Stimulated activated CD4-positive, alpha-beta T cell treated with anti-CD3 and anti-CD28 coated beads, Interleukin-12 subunit alpha, Interleukin-12 subunit beta, amount 100 ng/mL, for 48 hours (primary cell): Measurements from ENCODE around the gene ALAS1.

Source experiments
- DNase-seq, 3 donors: peaks; one replicate each; pipeline ENCODE4 v3.0.0-alpha.2; 2020; ENCODE audit warnings: low read depth in 2 of 3, low spot score in 1 of 3

The ALAS1 gene

DNA sequence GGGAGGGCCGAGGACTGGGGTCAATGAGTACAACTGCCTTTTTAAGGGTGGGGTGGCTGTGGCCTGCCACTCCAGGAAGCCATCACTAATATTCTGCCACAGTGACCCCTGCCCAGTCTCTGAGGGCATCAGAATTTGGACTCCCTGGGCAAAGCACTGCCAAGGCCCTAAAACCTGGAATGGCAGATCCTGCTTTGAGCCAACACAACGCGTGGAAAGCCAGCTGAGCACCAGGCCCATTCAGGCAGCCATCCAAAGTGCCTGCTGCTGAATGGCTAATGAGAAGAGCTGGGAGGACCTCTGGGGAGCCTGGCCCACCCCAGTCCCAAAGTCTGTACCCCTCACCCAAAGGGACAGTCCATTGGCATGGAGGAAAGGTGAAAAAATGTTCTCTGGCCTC lies 36.0 kb downstream of the ALAS1 start:
- no peak for DNase-seq

DNA sequence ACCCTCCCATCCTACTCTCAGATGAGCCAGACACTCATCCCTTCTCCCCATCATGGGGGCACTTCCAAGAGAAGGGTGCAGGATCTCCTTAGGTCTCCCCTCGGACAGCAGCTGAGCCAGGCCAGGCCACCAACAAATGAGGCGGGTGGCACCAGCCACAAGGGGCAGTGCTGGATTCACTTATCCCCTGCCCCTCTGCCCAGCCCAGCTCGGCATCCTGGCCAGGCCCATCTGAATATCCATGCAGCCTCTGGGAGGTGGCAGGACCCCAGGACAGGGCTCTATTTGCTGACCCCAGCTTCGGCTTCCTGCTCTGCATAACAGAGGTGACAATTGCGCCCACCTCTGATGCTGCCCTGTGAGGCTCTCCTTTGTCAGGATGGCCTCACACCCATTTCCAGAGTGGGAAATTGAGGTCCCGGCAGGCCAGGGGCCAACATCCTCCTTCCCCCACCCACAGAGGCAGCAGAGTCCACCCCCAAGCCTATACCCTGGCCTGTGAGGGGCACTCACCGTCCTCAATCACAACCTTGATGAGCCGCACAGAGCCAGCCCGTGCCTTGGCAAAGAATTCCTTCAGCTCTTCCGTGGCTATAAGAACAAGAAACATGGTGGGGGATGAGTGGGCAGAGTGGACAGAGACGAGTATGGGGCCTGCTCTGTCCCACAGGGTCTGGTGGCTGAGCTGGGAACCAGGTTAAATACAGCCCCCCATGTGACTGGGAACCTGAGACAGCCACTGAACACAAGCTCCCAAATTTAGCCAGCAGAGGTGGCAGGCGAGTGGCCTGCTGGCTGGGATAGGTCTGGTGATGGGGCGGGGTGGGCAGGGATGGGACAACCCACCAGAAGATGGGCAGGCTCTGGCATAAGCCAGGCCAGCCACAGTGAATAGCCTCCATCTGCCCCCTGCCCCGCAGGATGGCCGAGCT lies 36.8 kb downstream of the ALAS1 start:
- no peak for DNase-seq

DNA sequence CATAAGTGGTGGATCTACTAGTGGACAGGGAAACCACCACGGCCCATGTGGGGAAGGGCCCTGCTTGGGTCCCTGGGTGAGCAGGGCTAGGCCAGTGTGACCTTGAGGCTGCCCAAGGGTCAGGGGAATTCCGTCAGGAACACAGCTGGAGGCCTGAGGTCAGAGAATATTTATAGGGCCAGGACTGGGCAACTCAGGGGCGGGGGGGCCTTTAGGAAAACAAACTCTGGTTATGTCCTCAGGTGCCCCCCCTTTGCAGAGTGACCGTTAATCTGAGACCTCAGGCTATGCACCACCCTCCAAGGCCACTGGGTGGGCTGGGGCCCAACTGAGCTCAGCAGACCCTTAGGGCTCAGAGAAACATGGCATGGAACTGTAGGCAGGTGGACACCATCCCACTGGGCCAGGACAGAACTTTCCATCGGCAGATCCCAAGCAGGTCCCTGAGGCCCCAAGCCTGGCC lies 38.5 kb downstream of the ALAS1 start:
- no peak for DNase-seq

DNA sequence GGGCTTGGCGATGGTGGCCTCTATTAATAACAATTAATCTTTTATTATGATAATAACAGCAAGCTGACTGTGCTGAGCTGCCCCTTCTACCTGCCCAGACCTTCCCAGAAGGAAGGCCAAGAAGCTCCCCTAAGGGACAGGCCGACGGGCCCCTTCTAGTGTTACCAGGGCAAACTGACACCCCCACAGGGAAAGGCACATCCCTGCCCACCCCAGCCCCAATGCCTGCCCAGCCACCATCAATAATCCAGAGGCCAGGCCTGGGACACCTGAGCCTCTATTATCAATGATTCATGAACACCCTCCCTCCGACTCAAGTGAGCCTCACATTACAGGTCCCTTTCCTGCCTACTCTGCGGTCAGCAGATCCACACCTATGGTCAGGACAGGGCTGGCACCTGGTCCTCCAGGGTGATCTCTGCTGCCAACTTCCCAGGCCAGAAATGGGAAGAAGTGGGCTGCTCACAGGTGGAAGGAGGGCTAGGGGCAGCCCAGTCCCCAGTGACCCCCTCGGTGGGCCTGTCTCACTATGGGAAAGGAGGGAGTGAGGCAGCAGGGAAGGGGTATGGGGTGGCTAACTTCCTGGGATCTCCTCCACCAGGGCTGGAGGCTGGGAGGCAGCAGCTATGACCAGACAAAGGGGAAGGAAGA lies 39.2 kb downstream of the ALAS1 start:
- DNase-seq: no peak

DNA sequence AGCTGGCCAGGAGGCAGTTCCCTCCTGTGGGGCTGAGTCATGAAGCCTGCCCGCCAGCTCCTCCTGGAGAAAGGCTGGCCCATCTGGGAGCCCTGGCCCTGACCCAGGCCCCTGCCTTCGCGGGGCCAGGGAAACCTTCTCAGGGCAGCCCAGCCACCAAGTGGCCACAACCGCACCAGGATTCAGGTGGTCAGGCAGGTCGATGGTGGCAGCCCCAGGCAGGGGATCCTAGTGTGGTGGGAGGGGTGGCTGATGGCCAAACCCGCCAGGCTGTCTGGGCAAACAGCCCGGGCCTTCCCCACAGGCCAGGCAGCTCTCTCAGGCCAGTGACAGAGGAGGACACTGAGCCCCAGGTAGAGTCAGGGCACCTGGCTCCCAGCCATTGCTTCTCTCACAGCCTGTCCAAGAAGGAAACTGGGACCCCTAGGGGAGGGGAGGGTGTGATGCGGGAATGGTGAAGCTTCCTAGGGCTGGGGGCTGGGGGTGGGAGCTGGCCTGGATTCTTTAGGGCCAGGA lies 39.8 kb downstream of the ALAS1 start:
- DNase-seq: no peak

DNA sequence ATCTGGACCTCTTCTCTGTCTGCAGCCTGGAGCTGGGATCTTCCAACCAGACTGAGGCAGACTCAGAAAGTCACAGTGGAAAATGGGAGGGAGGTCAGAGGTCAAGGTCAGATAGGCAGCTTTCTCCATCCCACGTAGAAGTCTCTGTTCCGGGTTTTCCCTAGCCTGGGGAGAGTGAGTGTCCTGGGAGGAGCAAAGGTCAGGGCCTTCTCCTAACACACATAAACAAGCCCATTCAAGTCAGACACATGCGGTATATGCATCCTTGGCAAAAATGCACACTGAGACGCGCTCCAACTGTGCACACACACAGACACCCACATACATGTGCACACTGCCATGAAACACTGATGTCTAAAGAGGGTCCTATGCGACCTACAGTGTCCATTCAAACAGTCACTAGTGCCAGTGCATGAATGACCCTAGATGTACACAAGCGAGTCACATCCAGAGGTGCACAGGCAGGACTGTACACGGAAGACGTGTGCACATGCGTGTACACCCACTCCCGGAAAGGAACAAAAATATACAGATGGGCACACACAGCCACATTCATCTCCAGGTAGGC lies 40.3 kb downstream of the ALAS1 start:
- DNase-seq: no peak

DNA sequence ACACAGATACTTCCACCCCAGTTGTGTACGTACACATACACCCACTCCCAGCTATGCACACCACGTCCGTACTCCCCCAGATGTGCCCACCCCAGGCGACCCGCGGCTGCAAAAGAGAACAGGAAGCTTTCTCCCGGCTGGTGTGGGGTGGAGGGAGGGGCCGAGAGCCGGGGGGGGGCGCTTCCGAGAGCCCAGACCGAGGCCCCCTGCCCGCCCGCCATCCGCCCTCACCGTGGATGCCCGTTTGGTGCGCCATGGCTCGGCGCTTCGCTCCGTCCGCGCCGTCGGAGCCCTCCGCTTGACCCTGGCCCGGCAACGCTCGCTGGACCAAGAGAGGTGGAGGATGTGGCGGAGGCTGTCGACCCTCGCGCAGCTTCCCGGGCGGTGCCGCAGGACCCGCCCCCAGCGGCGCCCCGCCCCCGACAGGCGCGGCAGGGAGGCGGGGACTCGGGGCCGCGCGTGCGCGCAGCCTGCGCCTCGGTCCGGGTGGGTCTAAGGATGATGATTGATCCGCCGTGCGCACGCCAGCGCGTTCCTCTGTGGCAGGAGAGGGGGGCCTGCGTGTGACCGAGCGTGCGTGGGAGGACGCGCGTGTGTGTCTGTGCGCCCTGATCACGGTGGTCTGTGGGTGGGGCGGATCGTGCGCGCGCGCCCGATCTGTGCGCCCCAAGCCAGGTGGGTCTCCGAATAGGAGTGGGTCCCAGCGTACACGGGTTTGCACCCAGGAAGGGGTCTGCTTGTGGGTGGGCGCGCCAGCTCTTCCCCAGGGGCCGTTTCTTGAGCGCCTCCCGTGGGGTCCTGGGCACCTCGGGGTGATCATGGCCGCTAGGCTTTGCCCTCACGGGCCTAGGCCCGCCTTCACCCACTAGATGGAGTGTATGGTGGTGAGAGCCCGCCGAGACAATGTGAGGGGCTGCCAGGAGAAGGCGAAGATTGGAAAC lies 41.1 kb downstream of the ALAS1 start, which contains the start of gene TWF2:
Gene TWF2 (minus strand): TSS at position 398 of the 941 bp plus-strand sequence. CDS start 142 bp downstream, at position 256.
- DNase-seq: peak; percentile 72 to 82 (median 75)

DNA sequence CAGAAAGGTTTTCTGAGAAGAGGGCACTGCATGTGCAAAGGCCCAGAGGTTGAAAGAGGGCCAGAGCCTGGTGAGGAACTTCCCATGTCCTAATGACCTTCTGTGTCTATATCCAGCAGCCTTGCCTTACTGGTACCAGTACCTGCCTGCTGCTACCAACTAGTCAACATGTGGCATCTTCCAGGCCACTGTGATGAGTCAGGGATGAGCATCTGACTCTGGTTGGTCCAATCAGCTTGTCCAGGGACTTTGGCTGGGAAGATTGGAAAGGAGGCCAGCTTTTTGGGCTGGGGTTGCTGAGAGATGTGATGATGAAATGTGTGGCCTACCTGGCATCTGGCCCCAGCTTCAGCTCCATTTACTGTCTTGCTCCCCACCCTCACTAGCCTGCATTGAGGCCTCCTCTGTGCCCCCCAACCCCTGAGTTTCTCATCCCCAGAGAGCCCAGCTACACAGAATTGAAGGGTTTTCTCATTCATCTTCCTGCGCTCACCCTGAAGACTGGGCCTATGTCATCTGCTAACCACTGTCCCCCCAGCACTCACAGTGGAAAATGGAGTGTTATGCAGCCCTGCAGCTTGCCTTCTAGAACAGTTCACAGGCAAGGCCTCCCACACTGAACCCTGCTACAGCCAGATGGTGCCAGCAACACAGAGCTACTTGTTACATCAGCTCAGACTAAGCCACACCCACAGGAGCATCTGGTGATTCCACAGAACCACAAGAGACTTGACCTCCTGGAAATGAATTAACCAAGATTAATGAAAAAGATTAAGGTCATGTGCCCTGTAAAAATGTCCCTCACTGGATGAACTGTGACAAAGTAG lies 42.3 kb downstream of the ALAS1 start:
- DNase-seq: peak; percentile 50 to 62 (median 53)

DNA sequence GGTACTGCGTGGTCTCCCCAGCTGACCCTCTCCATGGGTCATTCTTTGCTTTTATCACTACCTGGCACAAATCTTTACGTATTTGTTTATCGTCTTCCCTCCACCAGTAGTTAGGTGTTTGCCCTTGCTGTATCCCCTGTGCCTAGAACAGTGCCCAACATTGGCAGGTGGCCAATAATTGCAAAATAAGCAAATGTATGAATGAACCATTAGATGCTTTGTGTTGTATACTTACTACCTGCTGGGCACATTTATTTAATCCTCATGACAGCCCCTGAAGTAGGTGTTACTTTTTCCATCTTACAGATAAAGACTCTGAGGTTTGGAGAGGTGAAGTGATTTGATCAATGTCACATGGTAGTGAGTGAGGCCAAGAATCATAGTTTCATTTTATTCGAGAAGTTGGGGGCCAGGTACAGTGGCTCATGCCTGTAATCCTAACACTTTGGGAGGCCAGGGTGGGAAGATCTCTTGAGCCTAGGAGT lies 43.0 kb downstream of the ALAS1 start:
- DNase-seq: no peak

DNA sequence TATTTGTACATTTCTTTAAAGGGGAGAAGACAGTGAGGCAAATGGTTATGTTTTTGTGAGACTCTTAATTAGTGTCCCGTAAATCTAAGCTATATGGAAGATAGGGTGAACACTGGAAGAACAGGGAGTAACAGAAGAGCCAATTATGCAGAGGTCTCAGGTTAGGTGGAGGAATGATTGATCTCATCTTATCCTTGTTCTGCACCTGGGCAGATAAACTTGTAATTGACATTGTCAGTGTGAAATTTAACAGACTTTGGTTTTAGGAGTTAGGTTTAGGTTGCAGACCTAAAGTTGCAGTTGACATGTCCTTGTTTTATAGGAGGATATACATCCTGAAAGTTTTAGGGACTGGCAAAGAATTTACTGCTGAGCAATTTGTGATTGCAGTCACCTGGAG lies 44.1 kb downstream of the ALAS1 start:
- no peak for DNase-seq

DNA sequence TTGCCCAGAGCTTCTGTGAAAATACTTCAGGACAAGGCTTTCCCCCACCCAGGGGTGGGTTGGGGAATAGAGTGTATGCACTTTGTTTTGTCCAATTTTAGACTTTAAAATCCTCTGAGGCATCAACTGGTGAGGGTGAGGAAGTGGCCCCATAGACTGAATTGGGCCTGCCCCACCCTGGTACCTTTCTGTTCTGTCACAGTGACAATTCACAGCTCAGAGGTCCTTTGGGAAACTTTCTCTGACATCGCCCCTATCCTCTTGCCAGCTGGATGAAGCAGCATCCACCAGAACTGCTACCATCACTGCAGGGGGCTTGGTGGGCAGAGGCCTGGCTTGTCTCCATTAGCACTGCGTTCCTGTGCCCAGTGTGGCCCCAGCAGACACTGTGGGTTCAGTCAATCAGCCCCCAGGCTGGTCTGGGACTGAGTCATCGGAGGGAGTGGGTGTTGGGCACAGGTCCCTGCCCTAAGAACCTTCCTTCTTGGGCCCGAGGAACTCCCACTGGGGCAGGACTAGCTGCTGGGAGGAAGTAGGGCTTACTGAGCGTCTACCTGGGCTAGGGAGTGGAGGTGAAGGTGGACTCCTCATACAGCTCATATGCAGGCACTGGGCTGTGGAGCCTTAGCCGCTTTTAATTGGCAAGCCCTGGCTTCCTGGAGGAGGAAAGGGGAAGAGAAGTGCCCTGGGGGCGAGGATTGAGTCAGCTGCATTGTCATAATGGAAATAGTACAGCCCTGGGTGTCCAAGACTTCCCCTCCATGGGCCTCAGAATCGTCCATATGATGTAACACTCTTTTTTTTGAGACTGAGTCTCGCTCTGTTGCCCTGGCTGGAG lies 46.0 kb downstream of the ALAS1 start:
- DNase-seq: no peak

DNA sequence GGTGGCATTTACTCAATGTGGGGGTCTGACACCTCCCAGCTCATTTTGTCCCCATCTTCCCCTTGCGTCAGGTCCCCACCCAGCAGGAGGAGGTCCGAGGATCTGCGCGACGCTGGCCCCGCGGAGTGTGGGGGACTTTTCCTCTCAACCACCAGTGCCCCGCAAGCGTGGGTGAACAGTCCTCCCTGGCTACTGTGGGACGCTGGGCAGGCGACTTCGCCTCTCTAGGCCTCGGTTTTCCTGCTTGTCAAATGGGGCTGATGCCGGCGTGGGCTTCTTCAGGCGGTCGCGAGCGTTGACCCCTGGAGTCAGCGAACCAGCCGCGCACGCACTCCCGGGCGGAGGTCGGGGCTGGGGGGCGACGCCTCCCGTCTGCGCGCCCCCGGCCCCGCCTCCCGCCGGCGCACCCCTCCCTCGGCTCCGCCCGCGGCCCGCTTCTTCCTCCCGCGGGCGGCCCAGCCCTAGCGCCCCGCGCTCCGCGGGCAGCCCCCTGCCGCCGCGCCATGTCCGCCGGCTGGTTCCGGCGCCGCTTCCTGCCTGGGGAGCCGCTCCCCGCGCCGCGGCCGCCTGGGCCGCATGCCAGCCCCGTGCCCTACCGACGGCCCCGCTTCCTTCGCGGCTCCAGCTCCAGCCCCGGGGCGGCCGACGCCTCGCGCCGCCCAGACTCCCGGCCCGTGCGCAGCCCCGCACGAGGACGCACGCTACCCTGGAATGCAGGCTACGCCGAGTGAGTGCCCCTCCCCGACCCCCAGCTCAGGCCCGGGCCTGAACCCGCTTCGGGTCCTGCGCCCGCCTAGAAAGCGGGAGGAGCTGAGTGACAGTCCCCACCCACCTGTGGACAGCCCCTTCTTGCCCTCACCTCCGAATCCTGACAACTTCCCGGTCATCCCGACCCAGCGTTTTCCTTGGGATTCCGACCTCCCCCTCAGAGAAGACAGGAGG lies 47.6 kb downstream of the ALAS1 start, which contains the start of gene PPM1M:
Gene PPM1M (plus strand): TSS at position 438 of the 942 bp plus-strand sequence. CDS start 66 bp downstream, at position 504.
- no peak for DNase-seq

DNA sequence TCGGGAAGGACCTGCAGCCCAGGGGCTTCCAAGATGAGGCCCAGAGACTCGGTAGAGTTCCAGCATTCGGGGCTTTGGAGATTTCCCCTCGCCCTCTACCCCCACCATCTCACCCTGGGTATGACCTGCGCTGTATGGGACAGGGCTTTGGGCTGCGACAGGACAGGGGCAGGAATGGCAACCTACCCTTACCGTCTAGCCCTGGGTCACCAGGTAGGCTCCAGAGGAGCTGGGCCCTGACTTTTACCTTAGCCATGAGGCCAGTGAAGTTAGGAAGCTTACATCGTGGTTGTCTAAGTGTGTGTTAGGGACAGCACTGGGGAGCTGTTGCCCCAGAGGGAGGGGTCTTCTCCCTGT lies 48.3 kb downstream of the ALAS1 start:
- no peak for DNase-seq

DNA sequence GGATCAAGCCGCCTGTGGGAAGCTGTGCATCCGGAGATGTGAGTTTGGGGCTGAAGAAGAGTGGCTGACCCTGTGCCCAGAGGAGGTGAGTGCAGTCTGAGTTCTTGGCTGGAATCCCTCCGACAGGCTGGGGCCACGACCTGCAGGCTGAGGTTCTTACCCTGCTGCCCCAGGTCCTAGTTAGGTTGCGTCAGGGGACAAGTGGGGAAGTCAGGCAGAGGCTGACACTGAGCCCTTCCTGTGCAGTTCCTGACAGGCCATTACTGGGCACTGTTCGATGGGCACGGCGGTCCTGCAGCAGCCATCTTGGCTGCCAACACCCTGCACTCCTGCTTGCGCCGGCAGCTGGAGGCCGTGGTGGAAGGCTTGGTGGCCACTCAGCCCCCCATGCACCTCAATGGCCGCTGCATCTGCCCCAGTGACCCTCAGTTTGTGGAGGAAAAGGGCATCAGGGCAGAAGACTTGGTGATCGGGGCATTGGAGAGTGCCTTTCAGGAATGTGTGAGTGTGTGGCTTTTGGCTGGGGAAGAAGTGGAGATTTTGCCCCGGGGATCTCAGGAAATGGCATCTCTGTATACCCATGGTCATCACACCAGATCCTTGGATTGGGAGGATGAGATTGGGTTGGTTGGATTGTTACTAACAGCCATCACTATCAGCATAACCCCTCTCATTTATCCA lies 48.9 kb downstream of the ALAS1 start:
- DNase-seq: no peak

DNA sequence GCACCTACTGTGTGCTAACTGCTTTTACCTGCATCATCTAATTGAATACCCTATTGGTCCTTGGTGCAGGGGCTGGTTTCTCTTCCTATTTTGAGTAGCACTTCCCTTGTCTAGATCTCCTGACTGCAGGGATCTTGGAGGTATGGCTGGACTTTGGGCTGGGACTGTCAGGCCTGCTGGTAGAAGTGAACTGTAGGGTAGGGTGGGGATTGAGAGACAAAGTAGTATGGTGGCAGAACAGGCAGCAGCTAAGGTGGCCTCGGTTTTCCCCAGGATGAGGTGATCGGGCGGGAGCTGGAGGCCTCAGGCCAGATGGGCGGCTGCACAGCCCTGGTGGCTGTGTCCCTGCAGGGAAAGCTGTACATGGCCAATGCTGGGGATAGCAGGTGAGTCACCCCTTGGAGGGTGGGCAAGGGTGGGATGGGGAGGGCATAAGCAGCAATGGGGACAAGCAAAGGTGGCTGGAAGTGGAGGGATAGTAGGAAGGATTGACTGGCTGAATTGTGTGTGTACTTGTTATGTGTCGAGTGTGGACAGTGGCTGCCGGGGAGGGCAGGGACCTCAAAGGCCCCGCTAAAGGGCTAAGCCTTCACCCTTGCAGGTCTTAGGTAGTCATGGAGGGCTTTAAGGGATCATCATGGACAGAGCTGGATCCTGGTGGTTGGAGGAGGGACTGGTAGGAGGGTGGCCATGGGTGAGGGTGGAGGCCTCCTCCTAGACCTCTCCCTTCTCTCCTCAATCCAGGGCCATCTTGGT lies 49.6 kb downstream of the ALAS1 start:
- DNase-seq: no peak

DNA sequence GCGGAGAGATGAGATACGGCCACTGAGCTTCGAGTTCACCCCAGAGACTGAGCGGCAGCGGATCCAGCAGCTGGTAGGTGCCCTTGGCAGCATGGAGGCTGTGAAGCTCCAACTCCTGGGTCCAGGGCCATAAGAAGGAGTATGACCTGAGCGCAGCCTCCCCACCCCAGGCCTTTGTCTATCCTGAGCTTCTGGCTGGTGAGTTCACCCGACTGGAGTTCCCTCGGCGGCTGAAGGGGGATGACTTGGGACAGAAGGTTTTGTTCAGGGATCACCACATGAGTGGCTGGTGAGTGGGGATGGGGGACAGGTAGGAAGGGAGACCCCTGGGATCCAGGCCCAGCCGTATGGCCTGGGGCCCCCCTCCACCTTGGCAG lies 50.2 kb downstream of the ALAS1 start:
- no peak for DNase-seq
